ENCODE results near the gene GPR142.

The GPR142 gene

GRCh38 chr17:74345433-74346241 is 21.7 kb upstream of the GPR142 start:
- DNase-seq, result no peak

DNA sequence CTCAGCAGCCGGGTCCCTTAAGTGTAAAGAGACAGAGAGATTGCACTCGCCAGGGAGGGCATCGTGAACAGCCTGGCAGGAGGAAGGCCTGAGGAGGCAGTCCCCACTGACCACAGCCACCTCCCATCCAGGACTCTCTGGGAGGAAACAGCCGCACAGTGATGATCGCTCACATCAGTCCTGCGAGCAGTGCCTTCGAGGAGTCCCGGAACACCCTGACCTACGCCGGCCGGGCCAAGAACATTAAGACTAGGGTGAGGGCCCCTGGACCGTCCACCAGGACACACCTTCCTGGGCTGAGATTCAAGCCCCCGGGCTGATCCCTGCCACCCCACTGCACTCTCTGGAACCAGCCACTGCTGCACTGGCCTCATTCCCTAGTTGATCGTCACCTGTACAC is 19.7 kb upstream of the GPR142 start:
- no peak for DNase-seq

GRCh38 chr17:74349120-74349519 is 18.2 kb upstream of the GPR142 start:
- DNase-seq, result no peak

DNA sequence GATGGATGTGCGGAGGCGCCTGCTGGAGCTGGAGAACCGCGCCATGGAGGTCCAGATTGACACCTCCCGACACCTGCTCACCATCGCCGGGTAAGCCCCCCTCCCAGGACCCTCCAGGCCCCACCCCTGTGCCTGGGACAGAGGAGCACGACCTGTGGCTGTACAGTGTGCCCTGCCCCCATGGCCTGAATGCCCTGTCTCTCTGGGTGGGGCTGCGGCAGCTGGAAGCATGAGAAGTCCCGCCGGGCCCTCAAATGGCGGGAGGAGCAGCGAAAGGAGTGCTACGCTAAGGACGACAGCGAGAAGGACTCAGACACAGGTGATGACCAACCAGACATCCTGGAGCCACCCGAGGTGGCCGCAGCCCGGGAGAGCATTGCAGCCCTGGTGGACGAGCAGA is 16.8 kb upstream of the GPR142 start:
- DNase-seq, result no peak

DNA sequence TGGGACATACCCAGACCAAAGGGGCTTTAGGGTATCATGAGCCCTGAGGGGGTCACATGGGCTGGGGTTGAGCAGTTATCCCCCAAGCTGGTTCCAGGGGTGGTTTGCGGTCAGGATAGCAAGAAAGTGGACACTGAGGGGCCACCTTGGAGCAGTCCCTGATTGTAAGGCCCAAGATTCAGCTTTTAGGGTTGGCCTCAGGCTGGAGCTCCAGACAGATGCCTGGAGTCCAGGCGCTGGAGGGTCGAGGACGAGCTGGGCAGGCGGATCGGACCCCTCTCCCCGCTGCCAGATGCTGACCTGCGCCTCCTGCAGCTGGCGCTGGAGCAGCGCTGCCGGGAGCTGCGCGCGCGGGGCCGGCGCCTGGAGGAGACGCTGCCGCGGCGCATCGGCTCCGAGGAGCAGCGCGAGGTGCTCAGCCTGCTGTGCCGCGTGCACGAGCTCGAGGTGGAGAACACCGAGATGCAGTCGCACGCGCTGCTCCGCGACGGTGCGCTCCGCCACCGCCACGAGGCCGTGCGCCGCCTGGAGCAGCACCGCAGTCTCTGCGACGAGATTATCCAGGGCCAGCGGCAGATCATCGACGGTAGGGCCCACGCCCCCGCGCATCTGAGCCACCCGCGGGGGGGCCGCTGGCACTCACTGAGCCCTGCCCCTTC is 15.6 kb upstream of the GPR142 start:
- peak in 1 of 5 donors; percentile 23 for DNase-seq

- DNase-seq, result no peak
Measured at GRCh38 chr17:74353446-74354060, 13.8 kb upstream of the GPR142 start.

- peak in 3 of 5 donors; percentile 30 to 65 (median 34) for DNase-seq
Measured at GRCh38 chr17:74354123-74354522, 13.2 kb upstream of the GPR142 start.

- DNase-seq, result no peak
Measured at GRCh38 chr17:74354561-74354960, 12.7 kb upstream of the GPR142 start.

DNA sequence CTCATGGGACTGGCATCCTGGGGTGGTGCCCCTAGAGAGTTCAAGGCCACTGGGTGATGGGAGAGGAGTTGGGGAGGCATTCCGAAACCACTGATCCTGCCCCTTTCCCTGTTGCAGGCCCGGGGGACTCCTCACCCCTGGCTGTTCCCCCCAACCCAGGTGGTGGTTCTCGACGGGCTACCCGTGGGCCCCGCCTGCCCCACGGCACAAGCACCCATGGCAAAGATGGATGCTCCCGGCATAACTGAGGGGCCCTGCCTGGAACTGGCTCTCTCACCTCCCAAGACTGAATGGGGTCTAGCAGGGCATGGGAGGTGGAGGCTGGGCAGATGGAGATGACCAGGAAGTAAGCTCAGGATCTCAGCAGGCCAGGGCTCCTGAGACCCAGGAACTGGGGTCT is 12.2 kb upstream of the GPR142 start:
- no peak for DNase-seq

DNA sequence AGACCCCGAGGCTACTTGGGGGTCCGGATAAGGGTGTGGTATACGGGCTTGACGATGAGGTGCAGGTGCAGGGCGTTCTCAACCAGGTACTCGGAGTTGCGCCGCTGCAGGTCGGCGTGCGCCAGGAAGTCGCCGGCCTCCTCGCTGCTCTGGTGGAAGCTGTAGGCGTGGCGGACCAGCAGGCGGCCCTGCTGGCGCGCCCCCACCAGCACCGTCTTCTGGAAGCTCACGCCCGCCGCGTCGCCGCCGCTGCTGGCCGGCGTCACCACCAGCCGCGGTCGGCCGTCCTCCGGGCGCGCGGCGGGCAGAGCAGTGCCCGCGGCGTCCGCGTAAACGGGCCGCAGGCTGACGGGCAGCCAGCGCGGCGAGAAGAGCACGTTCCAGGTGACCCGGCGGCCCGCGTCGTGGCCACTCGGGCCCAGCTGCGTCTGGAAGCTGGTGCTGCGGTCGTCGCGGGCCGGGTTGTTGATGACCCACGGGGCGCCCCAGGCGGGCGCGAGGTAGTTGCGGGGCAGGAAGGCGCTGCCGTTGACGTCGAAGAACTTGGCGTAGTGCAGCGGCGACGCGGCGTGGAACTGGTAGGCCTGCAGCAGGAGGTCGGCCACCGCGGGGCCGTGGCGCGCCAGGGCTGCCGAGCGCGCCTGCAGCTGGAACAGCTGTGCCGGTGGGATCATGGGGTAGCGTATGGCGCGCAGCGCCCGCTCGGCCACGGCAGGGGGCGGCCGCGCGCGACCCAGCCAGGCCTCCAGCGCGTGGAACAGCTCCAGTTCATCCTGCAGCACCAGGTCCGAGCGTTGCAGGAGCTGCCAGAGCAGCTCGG is 10.4 kb upstream of the GPR142 start:
- peak in 1 of 5 donors; percentile 17 for DNase-seq

- no peak for DNase-seq
Measured at GRCh38 chr17:74357466-74357809, 9.9 kb upstream of the GPR142 start.

DNA sequence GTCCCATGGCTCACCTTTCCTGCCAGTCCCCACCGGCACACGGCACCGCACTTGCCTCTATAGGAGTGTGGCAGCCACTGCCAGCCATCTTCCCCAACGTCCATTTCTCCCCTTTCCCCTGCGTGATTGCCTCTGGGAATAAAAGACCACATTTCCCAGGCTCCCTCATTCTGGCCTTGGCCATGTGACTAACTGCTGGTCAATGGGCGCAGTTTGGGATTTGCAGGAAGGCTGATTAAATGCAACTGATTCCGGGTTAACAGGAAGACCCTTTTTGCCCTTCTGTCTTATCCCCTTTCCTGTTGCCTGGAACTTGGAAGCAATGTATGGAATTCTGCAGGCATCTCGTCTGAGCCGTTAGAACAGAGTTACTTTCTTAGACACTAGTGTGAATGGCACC is 8.6 kb upstream of the GPR142 start:
- no peak for DNase-seq

DNA sequence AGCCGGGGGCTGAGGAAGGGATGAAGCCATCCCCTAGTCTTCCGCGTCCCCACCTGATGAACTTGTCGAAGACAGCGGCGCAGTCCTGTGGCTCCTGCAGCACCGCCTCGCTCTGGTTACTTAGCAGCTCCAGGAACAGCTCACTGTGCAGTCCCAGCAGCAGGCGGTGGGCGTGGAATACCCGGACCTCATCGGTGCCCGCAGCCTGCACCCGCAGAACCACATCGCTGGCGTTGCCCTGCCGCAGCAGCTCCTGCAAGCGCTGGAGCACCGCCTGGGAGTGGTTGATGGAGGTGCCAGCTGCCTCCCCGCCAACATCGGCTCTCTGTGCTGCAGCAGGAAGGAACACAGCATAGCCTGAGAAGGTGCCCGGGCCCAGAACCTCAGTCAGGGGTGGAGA is 7.4 kb upstream of the GPR142 start:
- DNase-seq, result no peak

- no peak for DNase-seq
Measured at GRCh38 chr17:74360899-74361229, 6.4 kb upstream of the GPR142 start.

GRCh38 chr17:74361230-74362068 is 5.9 kb upstream of the GPR142 start, which contains the start of gene BTBD17:
TSS of gene BTBD17 (minus strand) at chr17:74361868. CDS start at chr17:74361819, 49 bp downstream.
- peak in 3 of 5 donors; percentile 12 to 32 (median 15) for DNase-seq

GRCh38 chr17:74362069-74362405 is 5.3 kb upstream of the GPR142 start:
- no peak for DNase-seq

DNA sequence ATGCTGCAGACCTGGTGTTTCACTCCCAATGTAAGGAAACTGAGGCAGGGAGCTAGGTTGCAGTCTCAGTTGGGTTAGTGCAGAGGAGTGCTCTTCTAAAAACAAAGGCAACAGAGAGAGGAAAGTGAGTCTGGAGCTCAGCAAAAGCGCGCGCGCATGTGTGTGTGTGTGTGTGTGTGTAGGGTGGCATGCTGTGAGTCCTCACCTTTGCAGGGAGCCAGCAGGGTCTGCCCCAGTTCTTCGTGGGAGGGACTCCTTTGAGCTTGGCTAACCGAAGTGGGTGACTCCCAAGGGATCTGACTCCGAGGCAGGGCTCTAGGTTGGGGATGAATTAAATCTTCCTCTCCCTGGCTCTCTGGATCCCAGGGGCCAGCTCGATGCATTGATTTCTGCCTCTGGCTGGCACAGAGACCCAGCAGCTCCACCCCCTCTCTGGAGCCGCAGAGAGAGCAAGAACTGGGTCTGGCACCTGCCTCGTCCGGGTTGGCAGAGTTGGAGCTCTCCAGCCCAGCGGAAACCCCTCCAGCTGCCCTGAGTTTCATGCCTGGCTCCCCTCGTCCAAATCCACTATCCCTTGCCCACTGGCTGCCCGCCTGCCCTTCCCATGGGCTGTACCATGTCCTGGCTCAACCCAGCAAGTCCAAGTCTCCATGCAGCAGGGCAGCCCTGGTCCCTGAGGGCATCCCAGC is 4.4 kb upstream of the GPR142 start:
- no peak for DNase-seq

DNA sequence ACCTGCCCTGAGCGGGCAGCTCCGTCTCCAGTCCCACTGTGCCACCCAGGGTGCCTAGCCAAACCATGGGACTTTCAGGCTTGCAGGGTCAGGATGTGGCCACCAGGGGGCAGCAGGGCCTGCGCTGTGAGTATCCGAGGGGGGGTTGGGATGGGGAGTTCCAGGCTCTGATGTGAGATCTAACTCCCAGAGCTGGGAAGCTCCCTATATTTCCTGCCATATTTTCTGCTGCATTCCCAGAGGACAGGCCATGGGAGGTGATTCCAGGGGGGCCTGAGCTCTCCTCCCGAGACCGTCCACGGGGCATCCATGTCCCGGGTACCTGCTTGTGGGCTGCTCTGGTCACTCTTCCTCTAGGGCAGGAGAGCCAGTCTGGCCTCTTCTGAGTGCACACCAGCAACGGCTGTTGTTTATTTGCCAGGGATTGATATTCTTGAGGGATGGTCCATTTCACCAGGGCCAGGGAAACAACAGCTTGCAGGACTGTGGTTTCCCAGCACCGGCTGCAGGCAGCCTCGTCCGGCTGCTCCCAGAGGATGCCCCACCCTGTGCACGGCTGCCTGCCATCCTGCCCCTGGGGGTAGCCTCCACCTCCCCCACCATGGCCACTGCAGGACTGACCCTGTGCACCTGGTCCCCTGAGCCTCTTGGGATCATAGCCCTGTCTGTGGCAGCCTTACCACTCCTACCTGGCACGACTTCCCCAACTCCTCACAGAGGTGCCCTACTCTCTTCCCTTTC is 1.2 kb downstream of the GPR142 start:
- DNase-seq, result peak; percentile 49 to 65 (median 60)

- peak; percentile 27 to 58 (median 43) for DNase-seq
Measured at GRCh38 chr17:74369221-74369620, 1.9 kb downstream of the GPR142 start.

DNA sequence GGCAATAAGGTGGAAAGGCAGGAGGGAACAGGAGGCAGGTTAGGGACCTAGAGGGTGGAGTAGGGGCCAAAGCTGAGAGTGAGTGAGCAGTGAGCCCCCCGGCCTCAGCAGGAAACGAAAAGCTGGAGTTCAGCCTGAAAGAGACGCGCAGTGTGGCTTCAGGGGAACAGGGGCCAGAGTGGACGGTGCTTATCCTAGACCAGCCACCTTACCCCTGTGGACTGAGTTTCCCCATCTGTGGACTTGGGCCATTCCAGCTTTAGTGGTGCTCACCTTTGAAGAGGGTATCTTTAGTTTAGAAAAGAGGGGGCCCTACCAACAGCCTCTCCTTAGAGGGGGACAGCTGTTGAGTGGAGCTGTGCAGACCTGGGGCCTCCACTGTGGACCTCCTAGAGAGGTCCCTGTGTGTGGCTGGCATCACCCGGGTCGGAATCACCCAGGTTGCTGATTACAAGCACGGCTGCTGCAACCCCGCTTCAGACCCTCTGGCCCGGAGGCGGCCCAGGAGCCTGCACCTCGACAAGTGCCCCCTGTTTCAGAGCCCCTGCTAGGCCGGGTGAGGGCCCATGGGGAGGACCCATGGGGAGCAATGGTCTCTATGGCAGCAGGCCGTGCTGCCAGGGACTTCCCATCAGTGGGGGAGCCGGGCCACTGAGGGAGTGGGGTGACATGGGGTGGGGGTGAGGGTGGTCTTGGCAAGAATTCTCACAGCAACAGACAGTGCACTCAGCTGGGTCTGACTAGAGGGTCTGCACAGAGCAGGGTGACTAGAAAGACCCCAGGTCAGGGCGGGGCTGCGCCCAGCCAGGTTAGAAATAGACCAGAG is 2.6 kb downstream of the GPR142 start:
- no peak for DNase-seq
